Urothelium cell line (cell line): ENCODE measurements around the gene PAX5.

Source experiments
- DNase-seq: peaks from one replicate; pipeline ENCODE4 v3.0.0; 2011; ENCODE audit warnings: low spot score, mixed read lengths
- FAIRE-seq: peaks from 2 replicates; lab custom pipeline; 2011; peaks lifted over from hg19 to GRCh38; lab: Jason Lieb, UNC

The PAX5 gene

DNA sequence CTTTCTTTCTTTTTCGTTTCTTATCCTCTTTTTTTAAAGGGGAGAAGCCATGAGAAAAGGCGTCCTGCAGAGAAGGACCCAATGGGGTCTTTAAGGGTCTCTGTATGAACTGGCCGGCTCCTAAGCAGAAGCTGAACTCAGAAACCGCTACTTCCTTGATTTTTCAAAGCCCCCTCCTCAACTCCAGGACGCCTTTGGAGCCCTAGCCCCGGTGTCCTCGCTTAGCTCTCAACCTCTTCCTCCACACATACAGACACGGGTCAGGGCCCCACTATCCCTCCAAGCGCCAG lies 8.3 kb downstream of the PAX5 start:
- FAIRE-seq = no peak

DNA sequence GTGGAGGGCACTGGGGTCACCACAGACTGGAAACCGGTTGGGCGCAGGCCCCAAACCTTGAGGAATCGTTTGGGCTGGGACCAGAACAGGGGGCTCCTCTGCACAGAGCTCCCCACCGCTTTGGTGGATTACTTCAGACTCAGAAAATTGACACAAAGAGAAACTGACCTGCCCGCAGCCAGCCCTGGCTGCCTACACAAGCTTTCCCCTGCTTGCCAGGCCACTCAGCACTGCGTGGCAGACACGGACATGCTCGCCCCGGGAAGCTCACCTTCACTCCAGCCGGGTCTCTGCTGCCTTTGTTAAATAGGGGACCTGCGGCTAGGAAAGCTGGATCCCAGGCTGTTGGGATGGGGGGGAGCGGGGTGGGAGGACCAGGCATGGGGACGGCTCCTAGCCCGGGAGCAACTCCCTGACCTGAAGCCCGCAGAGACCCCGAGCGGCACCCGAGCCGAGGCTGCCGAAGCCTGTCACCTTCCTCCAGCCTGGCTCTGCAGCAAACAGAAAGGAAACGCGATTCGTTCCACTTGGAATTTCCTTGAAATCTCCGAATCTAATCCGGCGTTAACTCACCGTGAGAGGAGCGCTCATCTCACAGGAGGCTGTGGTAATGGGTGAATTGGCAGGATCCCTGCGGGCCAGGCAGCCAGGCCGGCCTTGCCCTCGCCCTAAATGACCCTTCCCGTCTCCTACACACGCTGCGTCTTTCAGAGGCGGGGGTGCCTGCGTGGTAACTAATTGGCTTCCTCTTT lies 8.8 kb downstream of the PAX5 start:
- FAIRE-seq = no peak
- DNase-seq = no peak

More for the DNA sequence above, 8.3 kb downstream of the PAX5 start:
- DNase-seq = no peak

DNA sequence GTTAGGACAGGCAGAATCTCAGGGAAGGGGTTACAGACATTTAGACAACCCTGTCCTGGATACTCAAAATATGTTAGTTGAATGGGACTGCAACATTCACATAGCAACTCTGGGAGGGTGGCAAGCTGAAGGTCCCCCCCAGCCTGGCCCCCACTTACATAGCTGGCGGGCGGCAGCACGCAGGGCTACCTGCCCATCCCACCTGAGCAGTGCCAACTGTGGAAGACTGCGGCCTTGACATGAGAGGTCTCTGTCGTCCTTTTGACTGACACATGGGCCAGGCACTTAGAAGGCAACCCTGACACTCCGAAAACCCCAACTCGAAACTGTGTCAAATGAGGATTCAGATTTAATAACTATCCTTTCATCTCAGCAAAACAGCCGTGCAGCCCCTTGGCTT lies 16.5 kb downstream of the PAX5 start:
- DNase-seq (no peak), FAIRE-seq (no peak)

DNA sequence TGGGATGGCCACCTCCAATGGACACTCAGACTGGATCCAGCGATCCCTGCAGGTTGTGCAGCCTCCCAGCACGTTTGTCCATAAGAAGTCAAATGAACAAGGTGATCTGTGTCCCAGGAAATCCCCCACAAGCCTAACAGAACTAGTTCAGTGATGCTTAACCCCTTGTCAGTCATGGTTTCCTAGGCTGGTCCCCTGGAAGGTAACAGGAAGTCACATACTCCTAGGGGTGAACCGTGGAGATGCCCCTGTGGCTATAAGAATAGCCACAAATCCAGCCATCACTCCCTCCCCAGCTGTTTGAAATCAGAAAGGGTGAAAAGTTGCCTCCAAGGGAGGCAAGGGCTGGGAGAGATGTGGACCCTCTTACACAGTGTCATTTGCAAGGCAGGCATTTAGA lies 22.5 kb downstream of the PAX5 start:
- FAIRE-seq (no peak), DNase-seq (no peak)

DNA sequence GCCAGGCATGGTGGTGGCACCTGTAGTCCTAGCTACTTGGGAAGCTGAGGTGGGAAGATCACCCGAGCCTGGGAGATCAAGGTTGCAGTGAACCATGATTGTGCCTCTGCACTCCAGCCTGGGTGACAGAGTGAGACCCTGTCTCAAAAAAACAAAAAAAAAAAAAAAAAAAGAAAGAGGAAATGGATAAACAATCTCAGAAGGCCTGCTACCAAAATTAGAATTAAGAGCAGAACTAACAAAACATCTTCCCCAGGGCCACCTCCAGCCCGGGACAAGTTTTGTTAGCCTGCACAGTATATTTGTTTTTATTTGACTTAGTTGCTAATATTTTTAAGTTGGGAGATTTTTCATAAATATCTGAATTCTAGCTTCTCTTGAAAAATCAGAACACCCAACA lies 23.1 kb downstream of the PAX5 start:
- FAIRE-seq (no peak), DNase-seq (no peak)

DNA sequence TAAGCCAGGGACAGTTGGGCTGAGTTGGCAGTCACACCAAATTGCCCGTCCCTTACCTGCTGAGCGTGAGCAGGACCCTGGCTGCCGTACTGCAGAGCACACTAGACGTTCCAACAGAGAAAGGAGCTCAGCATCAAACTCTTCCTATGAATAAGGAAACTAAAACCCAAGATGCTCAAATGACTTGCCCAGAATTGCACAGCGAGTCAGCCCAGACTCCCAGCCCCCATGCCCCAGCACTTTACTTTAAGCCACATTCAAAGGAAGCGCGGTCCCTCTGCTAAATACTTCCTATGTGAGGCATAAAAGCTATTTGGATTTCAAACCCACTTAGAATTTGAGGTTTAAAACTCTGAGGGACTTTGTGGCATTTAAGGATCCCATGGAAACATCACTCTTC lies 23.9 kb downstream of the PAX5 start:
- DNase-seq (no peak), FAIRE-seq (no peak)

DNA sequence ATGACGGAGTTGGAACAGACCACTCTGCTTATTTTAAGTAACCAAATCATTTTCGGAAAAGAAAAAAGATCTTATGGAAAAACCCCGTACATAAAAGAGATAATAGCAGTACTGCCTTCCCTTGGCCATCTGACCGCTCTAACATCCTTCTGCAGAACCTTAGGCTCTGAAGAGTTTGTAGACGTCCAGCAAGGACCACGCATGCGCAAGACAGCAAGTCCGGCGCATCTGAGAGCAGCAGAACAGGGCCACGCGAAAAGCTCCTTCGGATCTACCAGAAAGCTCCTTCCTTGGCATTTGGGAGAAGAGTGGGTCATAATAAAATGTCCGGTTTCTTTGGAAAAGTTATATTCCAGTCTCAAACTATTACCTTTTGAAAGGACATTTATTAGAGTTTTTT lies 26.8 kb downstream of the PAX5 start:
- FAIRE-seq = no peak

DNA sequence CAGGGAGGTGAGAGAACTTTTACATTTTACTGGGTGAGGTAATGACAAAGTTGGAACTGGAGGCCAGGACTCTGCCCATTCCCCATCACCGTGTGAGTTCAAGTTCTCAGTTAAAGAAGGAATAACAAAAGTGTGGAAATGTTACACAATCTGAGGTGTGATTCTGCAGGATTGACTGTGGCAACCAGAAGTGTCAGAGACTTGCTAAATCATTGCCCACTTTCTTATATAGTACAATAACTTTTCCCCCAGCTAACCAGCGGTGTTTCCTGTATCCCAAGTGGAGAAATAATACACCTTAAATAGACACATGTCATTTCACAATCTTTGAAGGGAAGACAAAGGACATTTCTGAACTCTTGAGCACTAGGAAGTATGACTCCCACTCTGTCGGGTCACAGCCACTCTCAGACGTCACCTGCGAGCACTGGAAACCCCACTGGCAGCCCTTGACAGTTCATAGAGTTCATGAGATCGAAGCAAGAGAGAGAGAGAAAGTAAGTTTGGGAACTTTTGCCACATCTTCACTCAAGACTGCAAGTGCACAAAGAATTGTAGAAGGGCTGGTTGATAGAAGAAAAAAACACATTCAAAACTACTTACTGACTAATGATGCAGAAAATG lies 28.4 kb downstream of the PAX5 start:
- no peak for DNase-seq
- no peak for FAIRE-seq

More for the DNA sequence above, 26.8 kb downstream of the PAX5 start:
- no peak for DNase-seq

DNA sequence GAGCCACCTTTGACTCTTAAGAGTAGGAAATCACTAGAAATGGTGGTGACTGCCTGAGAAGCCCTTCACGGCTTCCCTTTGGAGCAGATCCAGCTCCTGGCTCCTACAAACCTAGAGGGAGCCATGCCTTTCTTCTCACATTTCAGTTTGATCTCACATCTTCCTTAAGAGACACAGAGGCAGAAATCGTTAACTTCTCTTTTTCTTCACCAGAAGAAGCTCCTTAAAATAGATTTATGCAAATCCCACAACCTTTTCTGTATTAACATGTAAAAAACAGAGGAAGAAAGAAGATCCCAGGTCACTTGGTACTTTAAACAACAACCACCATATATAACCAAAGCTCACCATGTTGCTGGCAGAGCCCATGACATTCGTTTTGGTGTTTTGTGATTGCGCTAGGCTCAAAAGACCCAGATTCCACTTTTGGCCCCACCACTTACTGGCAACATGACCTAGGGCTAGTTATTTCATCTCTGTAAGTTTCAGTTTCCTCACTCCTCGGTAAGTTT lies 29.6 kb downstream of the PAX5 start:
- FAIRE-seq (no peak), DNase-seq (no peak)

DNA sequence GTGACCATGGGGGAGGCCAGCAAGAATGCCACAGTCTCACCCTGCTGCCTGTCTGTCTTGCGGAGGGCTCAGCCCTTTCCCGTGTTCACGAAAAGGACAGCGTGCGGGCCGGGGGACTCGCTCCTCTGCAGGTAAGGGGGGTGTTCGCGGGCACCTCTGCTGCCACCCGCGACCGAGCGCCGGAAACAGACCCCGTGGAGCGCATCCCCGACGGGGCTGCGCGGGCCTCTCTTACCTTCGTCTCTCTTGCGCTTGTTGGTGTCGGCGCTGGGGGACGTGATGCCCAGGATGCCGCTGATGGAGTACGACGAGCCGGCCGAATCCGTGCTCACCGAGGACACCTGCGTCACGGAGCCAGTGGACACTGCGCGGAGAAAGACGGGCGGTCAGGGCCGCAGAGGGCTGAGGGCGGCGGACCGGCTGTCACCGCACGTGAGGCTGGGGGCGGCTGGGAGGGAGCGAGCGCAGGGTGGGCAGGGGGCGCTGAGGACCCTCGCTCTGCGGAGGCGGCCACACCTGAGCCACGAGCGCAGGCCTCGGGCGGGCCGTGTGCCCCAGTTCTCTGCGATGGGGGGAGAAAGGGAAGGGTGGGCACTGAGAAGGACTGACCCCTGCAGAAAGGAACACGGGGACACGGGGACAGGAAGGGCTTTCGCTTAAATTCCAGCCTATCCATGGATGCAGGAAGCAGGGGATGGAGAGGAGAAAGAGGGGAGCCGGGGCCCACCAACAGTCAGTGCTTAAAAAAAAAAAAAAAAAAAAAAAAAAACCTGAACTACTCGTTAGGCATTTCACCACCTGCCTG lies 31.5 kb downstream of the PAX5 start:
- FAIRE-seq (no peak), DNase-seq (no peak)

DNA sequence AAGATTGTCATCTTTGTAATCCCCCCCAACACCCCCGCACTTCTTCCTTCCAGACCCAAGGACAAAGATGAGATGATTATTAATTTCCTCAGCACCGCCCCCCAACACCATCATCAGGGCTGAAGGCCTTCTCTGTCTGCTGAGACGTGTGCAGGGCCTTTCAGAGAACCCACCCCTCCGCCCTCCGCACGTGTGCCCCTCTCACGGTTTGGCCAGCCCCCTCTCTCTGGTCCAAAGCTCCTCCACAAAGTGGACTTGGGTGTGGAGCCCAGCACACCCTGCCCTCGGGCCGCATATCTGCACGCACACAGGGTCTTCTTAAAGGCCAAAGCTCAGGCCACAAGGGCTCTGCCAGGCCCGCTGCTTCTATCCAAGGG lies 32.0 kb downstream of the PAX5 start:
- FAIRE-seq (no peak), DNase-seq (no peak)

DNA sequence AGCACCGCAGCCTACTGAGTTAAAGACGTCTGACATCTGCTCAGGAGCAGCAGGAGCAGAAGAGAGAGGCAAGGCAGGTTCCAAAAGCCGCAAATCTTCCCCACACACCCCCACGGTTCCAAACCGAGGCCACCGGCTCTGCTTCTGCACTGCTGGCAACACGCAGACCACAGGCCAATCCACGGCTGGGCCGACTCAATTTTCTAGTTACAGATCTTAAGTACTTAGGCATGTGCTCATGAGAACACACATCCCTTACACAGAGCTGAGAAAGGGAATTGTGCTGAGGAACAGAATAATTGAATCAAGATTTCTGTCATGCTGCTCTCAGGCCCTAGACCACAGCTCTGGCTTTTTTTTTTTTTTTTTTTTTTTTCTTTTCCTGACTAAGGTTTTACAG lies 32.6 kb downstream of the PAX5 start:
- no peak for DNase-seq
- no peak for FAIRE-seq

DNA sequence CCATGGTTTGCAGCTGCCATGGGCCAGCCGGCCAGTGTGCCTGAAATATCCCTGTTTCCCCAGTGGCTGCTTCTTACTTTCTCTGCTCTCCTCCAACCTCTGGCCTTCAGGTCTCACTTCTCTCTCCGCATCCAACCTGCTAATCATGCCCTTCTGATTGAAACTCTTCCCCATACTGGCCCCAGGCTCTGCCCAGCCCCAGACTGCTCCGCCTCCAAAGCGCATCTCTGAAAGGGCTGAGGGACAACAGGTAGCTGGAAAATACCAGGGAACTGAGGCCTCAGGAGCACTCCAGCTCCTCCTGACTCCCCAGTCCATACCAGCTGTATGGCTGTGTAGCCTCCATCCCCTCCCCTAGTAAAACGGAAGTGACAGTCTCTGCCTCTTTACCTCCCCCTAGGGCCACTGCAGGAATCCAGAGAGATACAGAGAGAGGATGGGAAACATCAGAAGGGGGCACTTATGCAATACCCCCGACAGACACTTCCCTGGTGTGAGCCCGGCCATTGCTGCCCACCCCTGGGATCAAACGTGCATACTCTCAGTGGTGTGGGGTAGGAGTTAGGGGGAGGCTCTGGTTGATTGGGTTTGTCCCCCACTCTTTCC lies 34.2 kb downstream of the PAX5 start:
- no peak for DNase-seq
- no peak for FAIRE-seq

DNA sequence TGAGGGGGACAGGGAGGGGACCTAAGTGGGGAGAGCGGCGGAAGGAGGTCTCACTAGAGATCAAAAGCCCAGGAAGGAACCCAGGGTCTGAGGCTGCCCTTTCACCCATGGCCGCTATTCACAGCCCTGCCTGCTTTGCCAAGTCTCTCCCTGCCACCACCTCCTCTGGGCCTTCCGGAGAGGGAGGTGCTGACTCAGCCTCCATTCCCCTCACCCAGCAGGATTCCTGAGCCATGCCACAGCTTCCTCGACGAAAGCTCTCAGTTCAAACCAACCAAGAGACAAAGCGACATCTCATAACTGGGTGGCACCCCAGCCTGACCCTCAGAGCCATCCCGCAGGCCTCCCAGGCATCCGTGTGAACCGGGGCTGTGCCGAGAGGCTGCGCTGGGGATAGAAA lies 36.7 kb downstream of the PAX5 start:
- DNase-seq = peak; percentile 73
- FAIRE-seq = no peak

DNA sequence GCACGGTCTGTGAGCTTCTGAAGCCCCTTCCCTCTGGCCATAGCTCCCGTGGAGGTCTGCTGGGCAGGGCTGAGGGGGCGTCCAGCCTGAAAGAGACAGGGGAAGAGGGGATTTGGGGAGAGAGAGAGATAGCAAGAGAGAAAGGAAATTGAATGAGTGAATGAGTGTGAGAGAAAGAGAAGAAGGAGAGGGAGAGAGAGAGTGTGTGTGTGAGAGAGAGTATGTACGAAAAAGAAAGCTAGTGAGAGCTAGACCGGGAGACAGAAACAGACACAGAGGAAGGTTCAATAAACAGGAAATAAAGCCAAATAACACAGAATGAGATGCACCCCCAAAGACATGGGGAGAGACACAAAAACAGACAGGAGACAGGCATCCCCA lies 37.4 kb downstream of the PAX5 start:
- no peak for DNase-seq
- no peak for FAIRE-seq

DNA sequence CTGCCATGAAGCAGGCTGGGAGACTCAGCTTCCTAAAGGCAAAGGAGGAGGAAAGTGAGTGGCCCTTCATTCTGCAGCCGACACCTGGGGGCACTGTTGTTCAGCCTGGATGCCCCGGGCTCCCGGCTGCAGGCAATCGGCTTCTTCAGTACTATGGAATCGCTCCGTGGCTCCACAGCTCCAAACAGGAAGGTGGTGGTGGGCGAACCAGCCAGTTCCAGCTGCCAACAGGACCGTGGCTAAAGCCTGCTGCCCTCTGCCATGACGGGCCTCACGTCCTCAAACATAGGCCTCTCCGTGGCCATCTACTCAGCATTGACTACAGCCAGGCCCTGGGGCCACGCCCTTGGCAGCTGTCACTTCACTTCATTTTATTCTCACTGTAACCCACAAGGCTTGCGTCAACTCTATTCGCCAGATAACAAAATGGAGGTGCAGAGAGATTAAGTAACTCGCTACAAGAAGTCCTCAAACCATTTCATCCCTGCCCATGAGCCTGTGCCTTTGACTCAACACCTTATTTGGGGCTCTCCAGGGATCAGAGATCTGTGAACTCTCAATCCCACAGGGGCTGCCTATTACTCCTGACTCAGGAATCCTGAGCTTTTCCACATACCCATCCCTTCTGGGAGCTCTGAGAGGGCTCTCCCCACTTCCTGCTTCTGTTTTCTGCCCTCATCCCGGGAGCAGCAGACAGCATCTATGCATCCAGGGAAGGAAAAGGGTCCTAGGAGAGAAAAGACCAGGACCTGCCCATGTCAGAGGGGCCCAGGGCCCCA lies 38.0 kb downstream of the PAX5 start:
- peak; percentile 63 for DNase-seq

DNA sequence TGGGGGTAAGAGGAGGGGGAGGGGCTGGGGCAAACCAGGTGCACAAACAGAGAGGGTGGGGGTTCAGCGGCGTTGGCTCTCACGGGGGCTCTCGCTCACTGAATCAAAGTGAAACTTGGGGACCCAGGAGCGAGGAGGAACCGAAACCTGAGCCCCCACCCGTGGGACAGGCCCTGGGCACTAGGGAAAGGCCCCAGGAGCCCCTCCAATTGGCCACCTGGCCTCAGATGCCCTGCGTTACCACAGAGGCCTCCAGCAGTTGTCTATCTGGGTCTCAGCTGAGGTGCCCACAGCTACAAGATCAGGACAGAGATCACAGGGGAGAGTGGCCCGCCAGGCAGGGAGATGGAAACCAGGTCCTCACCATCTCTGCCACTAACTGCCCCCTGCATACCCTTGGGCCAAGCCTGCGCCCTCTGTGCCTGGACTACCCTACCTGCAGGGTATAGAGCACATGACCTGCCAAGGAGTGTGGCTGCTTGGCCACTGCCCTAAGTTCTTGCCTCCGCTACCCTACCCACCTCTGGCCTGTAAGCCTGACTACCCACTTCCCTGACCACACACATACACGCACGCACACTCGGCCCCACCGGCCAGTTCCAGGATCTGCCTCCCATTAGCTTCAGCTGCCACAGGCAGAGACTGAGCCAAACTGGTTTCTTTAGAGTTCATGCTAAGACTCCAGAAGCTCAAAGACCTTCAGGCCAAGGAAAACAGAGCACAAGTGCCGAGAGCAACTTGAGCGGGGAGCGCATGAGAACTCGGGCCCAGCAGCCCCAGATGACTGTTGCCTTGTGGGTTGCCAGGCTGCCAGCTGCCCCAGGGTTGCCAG lies 39.9 kb downstream of the PAX5 start:
- DNase-seq (no peak), FAIRE-seq (no peak)

More for the DNA sequence above, 38.0 kb downstream of the PAX5 start:
- FAIRE-seq = no peak

DNA sequence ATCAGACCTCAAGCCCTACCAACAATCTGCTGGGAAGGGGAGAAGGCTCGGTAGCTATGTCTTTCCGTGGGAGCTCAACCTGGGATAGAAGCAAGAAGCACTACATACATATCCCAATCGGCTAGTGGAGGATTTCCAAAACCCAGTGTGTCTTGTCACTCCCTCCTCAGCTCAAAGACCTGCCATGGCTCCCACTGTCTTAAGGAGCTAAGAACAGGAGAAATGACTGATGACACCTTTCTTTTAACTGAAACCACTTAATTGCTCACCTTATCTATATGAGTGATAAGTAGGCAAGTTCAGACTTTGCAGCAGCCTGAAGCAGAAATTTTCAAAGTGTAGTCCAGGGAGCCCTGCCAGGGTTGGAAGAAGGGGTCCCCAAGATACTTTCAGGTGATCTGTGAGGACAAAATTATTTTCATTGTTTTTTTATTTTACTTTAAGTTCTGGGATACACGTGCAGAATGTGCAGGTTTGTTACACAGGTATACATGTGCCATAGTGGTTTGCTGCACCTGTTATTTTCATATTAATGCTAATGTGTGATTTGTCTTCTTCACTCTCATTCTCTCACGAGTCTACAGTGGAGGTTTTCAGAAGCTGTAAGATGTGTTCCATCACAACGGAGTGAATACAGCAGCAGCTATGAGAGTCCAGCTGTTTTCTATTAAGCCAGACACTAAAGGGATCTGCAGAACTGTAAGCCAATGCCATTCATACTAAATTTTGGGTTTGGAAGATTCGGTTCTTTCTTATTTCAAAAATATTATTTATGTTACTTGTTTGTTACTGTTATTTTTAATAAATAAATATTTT lies 41.4 kb downstream of the PAX5 start:
- no peak for FAIRE-seq
- no peak for DNase-seq

DNA sequence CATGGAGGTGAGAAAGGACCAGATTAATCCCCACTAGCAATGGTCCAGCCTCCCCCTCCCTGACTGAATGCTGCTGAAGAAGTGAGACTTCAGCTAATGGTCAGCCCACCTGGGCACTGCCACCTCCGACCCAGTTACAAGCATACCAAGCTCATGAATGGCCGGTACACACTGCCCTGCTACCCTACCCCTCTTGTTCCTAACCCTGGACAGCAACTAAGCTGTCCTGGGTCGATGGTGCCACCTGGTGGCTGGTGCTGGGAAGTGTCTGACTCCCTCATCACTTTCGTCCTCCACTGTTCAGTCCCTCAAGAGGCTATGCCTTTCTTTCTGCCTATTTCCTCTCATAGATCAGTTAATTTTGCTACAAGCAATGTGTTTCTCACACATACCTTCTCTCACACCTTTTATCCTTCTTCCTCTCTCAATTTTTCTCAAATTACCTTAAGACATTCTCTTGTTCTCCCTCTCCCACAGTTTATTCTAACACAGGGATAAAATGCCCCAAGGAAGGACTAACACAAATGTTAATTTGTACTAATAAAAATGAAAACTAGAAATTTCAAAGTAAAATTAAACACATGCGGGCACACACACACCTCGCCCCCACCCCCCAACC lies 42.4 kb downstream of the PAX5 start:
- DNase-seq (peak; percentile 60), FAIRE-seq (peak; percentile 79)
